ENCODE results near the gene TSR3. TPM values are rescaled to one million over a fixed set of nuclear protein-coding genes. Genes with fewer than 3 reads are reported as not detected.

Gene TSR3
- total RNA-seq, 1 experiment from 2014 or later, result 52.7 TPM

GRCh38 chr16:1367486-1368174 is 16.0 kb upstream of the TSR3 start:
- TF ChIP-seq CBX3 (IDR thresholded peaks at IDR 0.05; ENCODE audit: low read depth), result no peak
- no peaks in the 10 kb centered on the region for H3K9me3 ChIP-seq (ENCODE audit: control insufficient read depth in 1 of 2, insufficient read depth in 1 of 2, low read depth in 1 of 2, low read length in 2 of 2)
- no peak for DNase-seq (ENCODE audit: low read depth, low spot score)
- H3K27me3 ChIP-seq (ENCODE audit: insufficient read depth, low read length), result no peaks in the 10 kb centered on the region
- H3K4me2 ChIP-seq (ENCODE audit: low read length), result no peak overlapping the region
- peaks cover 0 to 7% of the 10 kb centered on the region in 2 experiments; a peak in 1 of 4 replicates for H3K4me1 ChIP-seq (ENCODE audit: control insufficient read depth in 1 of 2, insufficient read depth in 2 of 2, low read length in 2 of 2)
- H2AFZ ChIP-seq (ENCODE audit: low read depth, low read length, poor library complexity, severe bottlenecking), result no peak overlapping the region
- intact Hi-C loops (cut with micrococcal nuclease), result loop anchor here (10.0 kb wide), 1 partner anchor 47 kb away; the partner anchor contains the start of gene UNKL
- ChIA-PET POLR2A (interaction anchor here (0.7 kb wide), 1 partner anchor 365 kb away, joined by 4 read pairs; no protein-coding TSS in a partner anchor), RAD21 (ENCODE audit: low non-redundant PET in 1 of 2, low total read pairs in 2 of 2, uncharacterized antibody in 2 of 2, unreplicated experiment in 2 of 2) (interaction anchor here in 1 of 2 experiments (0.7 kb wide), 1 partner anchor 145 kb away, joined by 3 read pairs; no protein-coding TSS in a partner anchor), CTCF (no interaction called here)
- ATAC-seq, result no peak
- no TSS peak for BruUV-seq (replicated peaks)
- peaks cover 11% of the 10 kb centered on the region for H3K79me2 ChIP-seq (ENCODE audit: insufficient read depth, low read length)
- peaks cover 3% of the 10 kb centered on the region; the same call in 1 of the 2 replicates for H4K20me1 ChIP-seq (ENCODE audit: insufficient read depth)
- peaks cover 21 to 30% of the 10 kb centered on the region in 2 experiments for H3K36me3 ChIP-seq (ENCODE audit: control insufficient read depth in 1 of 2, insufficient read depth in 2 of 2, low read length in 2 of 2)
- H3K27ac ChIP-seq (ENCODE audit: low read depth, low read length), result no peak overlapping the region
- H3K9ac ChIP-seq (ENCODE audit: low read length), result no peak overlapping the region
- H3K9me2 ChIP-seq (ENCODE audit: insufficient read depth), result no peaks in the 10 kb centered on the region
- H3K4me3 ChIP-seq (replicated peaks in 1 of 2; ENCODE audit: low read depth in 1 of 2, low read length in 2 of 2), result no peak overlapping the region

GRCh38 chr16:1366712-1367299 is 15.1 kb upstream of the TSR3 start:
- Histone ChIP-seq H3K4me1 (ENCODE audit: control insufficient read depth in 1 of 2, insufficient read depth in 2 of 2, low read length in 2 of 2) (peaks cover 0 to 7% of the 10 kb centered on the region in 2 experiments; a peak in 1 of 4 replicates), H3K27me3 (ENCODE audit: insufficient read depth, low read length) (no peaks in the 10 kb centered on the region), H3K79me2 (ENCODE audit: insufficient read depth, low read length) (peaks cover 20% of the 10 kb centered on the region), H3K36me3 (ENCODE audit: control insufficient read depth in 1 of 2, insufficient read depth in 2 of 2, low read length in 2 of 2) (peaks cover 26 to 39% of the 10 kb centered on the region in 2 experiments), H3K4me2 (ENCODE audit: low read length) (no peak overlapping the region), H3K9me2 (ENCODE audit: insufficient read depth) (no peaks in the 10 kb centered on the region), H2AFZ (ENCODE audit: low read depth, low read length, poor library complexity, severe bottlenecking) (no peak overlapping the region), H3K9me3 (ENCODE audit: control insufficient read depth in 1 of 2, insufficient read depth in 1 of 2, low read depth in 1 of 2, low read length in 2 of 2) (no peaks in the 10 kb centered on the region), H4K20me1 (ENCODE audit: insufficient read depth) (peaks cover 3% of the 10 kb centered on the region; the same call in 1 of the 2 replicates), H3K4me3 (replicated peaks in 1 of 2; ENCODE audit: low read depth in 1 of 2, low read length in 2 of 2) (no peak overlapping the region), H3K27ac (ENCODE audit: low read depth, low read length) (no peak overlapping the region; the same call in 1 of the 2 replicates), H3K9ac (ENCODE audit: low read length) (no peak overlapping the region)
- intact Hi-C loops (cut with micrococcal nuclease), result loop anchor here (10.0 kb wide), 1 partner anchor 48 kb away; the partner anchor contains the start of gene UNKL
- POLR2A ChIA-PET, result no interaction called here
- TF ChIP-seq EZH2 (IDR thresholded peaks at IDR 0.05), result no peak
- no peak for TF ChIP-seq FOSL1 (IDR thresholded peaks at IDR 0.05; ENCODE audit: low read depth)
- no peak for ATAC-seq
- RAD21 ChIA-PET (ENCODE audit: low non-redundant PET in 1 of 2, low total read pairs in 2 of 2, uncharacterized antibody in 2 of 2, unreplicated experiment in 2 of 2), result interaction anchor here in 1 of 2 experiments (0.7 kb wide), 1 partner anchor 144 kb away, joined by 3 read pairs; no protein-coding TSS in a partner anchor
- no TSS peak for BruUV-seq (replicated peaks)
- CTCF ChIA-PET, result no interaction called here
- DNase-seq (ENCODE audit: low read depth, low spot score), result no peak
